HL-60/S4 treated with phorbol 12-myristate 13-acetate at 8.2 ng/mL for 4 days and 3 days (cell line): ENCODE results near the gene SCN1B.
"Not testable (repeated sequence)": the region's sequence is repeated elsewhere in the genome, so short reads cannot be mapped to it uniquely, and the experiment has no call there.

Experiments used
- in situ Hi-C: fragments of 300-500 bp; cut with MboI; formaldehyde crosslinking; loops from 2 replicates; pipeline ENCODE4 v1.15.0; 2022; ENCODE audit warnings: low sequenced_read_pairs

SCN1B gene

DNA sequence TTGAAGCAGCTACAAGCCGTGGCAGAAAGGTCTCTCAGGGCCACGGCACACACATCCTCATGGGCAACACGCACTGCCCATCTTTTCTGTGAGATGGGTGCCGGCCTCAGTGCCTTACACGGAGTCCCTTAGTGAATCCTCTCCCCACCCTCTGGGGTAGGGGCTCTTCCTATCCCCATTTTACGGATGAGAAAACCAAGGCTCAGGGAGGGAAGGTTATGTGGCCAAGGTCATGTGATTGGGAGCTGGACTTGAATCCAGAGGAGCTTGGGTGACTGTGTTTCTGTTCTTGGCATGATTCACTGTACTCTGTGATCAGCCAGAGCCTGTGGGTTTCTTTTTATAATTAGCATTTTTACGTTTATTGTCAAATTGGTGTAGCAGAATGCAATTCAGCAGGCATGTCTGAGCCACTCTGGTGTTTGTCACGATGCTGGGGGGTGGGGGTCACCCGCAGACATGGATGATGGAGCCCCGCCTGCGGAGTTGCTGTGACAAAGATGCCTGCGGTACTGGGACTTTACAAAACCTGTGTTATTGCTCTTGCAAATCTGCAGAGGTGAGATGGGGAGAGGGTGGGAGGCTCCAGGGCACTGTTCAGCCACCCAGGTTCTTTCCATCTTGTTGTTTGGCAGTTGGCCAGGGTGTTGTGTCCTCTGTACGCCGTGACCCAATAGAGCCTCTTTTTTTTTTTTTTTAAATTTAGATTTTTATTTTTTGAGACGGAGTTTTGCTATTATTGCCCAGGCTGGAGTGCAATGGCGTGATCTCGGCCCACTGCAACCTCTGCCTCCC is 4.5 kb downstream of the SCN1B start:
- in situ Hi-C loops = no loop called here

- in situ Hi-C loops = no loop called here
Measured at GRCh38 chr19:35037716-35038622, 7.7 kb downstream of the SCN1B start.

DNA sequence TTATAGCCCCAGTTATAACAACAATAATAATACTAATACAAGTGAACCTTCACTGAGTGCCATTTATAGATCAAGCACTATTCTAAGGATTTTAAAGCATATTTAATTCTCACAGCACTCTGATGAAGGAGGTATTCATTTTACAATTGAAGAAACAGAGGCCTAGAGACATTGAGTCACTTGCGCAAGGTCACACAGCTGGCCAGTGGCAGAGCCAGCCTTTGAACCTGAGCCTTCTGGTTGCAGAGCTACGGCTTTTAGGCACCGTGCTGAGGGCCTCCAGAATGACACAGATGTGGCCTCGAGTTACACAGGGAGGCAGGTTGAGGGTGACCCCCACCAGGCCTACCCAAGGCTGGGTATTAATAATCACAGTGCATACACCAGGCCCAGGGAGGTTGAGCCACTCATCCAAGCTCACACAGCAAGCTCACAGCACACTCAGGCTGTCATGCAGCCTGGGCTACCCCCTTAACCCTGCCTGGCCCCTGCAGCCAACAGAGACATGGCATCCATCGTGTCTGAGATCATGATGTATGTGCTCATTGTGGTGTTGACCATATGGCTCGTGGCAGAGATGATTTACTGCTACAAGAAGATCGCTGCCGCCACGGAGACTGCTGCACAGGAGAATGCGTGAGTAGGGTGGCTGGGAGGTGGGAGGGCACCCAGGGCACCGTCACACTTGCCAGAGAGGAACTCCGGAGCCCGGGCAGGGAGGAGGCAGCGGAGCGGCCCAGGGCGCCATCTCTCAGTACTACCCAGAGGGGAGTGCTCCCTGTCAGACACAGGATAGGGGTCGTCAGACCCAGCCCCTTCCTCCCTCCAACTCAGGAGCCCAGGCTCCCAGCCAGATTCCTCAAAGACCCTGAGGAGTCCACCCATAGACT is 8.6 kb downstream of the SCN1B start:
- in situ Hi-C loops = no loop called here

DNA sequence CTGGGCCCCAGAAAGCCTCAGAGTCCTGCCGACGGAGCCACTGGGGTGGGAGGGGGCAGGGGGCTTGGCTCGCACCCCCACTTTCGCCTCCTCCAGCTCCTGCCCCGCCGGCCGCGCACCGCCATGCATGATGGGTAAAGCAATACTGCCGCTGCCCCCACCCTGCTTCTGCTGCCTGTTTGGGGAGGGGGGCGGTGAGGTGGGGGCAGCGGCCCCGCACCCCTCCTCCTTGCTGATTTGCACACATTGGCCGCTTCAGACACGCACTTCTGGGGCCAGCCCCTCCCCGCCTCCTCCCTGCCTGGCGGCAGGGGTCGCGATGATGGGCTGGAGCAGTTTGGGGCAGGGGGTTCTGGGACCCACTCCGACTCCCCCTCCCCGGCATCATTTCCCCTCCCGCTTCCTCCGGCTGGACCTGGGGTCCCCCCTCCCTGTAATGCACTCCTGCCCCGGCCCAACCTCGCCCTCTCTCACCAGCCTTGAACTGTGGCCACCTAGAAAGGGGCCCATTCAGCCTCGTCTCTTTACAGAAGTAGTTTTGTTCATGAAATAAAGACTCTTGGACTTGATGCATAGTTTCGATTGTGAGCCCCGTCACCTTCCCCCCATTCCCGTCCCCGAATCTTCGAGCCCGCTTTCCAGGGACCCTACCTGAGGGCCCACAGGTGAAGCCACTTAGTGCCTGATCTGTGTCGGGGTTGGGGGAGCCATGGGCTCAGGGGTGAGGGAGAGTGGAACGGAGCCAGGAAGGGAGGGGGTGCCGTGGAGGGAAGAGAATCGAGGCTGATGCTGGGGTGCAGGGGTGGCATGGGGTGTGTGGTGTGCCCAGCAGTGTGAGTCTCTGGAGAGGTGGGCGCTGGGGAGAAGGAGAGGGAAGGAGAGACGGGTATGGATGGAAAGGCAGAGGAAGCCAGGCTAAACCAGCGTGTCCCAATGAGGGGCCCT is 9.9 kb downstream of the SCN1B start:
- in situ Hi-C loops = no loop called here

- in situ Hi-C loops = no loop called here
Measured at GRCh38 chr19:35040826-35041547, 10.7 kb downstream of the SCN1B start.

DNA sequence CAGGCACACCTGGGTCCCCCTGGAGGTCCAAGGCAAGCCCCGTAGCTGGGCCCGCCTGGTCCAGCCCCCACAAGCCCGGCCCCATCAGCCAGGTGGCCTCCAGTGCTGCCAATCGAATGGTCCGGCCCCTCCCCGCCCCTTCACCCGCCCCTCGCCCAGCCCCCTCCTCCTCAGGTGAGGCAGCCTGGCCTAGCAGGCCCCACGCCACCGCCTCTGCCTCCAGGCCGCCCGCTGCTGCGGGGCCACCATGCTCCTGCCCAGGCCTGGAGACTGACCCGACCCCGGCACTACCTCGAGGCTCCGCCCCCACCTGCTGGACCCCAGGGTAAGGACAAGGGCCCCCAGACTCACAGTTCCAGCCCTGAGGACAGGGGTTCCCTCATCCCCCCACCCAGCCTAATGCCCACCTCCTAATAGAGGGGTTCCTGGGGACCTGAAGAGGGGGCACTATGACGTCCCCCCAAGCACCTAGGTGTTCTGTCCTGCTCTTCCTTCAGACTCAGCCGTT is 11.3 kb downstream of the SCN1B start, which contains the start of gene HPN:
Gene HPN, plus strand, starts transcription at position 174 of the 508 bp plus-strand sequence. CDS start 786 bp downstream, outside the sequence.
- in situ Hi-C loops = no loop called here

DNA sequence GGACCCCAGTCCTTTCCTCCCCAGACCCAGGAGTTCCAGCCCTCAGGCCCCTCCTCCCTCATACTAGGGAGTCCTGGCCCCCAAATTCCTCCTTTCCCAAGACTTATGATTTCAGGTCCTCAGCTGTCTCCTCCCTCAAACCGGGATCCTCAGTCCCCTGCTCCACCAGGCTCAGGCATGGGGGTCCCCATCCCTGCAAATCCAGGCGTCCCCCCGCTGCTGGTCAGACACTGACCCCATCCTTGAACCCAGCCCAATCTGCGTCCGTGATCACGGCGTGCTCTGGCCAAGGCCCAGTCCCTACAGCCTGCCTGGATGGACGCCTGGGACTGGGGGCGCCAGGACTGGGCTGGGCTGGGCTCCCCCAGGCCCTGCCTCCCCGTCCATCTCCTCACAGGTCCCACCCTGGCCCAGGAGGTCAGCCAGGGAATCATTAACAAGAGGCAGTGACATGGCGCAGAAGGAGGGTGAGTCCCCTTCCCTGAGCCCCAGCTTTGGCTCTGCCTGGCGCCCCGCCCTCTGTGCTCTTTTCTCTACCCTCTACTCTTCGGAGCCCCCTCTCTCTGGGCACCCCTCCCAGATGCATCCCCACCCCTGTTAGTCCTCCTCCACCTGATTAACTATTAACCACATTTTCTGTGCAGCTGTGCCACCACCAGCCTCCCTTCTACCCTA is 11.9 kb downstream of the SCN1B start:
- in situ Hi-C loops = no loop called here

- in situ Hi-C loops = no loop called here
Measured at GRCh38 chr19:35042954-35043604, 12.8 kb downstream of the SCN1B start.

DNA sequence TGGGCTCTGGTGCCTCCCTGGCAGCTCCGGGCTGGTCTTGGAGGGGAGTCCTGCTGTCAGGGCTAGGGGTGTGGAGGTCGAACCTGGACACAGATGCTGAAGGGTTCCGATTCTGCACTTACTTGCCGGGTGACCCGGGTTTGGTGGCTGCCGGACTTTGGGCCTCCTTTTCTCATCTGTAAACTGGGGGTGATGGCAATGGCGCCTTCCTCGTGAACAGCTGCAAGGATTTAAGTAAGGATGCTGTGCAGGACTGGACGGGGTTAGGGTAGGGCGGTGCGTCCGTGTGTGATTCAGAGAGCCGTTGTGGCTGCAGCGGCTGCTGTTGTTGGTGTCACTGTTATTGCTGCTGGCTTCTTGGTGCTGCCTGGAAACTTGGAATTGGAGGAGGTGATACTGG is 13.6 kb downstream of the SCN1B start:
- in situ Hi-C loops = no loop called here

DNA sequence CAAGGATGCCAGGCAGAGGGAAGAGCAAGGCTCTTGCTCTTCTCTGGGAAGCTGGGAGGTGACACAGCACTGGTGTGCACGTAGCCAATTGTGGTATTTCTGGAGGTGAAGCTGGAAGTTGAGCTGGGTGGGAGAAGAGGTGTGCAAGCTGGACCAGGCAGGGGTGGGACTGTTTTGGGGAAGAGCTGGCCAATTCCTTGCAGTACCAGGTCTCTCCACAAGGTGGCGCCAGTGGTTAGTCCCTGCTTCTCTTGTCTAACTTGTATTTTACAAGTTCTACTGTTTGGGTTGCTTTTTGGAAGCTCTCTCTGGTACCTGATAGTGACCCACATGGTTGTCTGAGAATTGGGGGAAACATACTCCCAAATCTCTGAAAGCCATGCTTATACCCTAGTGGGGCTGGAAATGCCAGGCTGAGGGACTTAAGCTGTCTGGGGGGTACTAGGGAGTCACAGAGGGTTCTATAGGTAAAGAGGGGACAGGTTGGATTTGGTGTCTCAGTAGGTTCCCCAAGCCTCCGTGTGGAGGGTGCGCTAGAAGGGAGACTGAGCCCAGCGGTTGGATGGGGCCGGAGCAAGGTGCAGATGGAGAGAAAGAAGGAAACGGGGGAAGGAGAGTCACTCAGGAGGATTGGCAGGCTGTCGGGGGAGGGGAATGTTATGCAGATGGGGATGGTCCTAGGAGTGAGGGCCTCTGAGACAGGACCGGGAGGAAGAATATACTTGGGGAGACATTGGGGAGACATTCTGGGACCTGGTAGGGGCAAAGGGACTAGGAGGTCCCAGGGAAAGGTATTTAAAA is 14.2 kb downstream of the SCN1B start:
- in situ Hi-C loops = no loop called here

- in situ Hi-C loops = no loop called here
Measured at GRCh38 chr19:35045667-35046300, 15.5 kb downstream of the SCN1B start.

DNA sequence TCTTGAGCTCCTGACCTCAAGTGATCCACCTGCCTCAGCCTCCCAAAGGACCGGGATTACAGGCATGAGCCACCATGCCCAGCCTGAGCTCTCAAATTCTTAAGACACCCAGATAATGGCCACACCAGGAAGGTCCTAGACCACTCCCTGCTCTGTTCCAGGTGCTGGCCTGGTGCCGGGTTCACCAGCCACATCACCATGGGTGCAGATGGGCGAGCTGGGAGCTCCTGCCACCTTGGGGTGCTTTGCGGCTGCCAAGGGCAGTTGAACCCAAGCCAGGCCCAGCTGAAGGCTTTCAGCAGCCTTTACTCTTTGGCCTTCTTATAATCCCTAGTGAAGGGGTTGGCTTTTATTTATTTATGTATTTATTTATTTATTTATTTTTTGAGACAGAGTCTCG is 16.2 kb downstream of the SCN1B start:
- in situ Hi-C loops = no loop called here

DNA sequence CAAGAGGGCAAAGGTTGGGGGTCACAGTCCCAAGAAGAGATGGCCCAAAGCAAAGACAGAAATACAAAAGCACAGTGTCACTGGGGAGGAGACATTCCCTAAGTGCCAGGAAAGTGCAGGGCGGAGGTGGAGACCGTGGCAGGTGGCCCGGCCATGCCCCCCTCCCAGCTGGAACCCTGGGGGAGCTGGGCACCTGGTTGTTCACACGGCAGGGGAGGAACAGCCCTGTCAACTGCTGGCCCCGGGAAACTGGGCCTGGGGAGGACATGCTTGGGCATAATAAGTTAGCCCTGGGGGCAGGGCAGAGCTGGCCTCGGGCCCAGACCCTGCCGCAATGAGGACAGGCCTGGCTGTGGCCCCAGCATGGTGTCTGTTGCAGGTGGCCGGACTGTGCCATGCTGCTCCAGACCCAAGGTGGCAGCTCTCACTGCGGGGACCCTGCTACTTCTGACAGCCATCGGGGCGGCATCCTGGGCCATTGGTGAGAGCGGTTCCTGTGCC is 18.7 kb downstream of the SCN1B start:
- in situ Hi-C loops = no loop called here

DNA sequence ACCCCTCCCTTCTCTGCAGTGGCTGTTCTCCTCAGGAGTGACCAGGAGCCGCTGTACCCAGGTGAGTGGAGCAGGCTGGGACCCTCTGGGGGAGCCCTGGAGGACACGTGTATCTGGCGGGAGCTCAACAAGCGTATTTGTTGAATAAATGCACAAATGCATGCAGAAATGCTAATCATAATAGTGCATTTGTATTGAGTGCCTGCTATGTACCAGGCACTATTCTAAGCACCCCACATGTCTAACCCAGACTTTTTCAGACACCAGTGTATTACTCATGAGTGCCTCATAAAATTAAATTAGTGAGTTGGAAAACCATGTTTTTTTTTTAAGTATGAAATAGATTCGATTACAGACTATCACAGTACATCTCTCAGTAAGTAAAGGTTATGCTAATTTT is 19.2 kb downstream of the SCN1B start:
- in situ Hi-C loops = no loop called here

DNA sequence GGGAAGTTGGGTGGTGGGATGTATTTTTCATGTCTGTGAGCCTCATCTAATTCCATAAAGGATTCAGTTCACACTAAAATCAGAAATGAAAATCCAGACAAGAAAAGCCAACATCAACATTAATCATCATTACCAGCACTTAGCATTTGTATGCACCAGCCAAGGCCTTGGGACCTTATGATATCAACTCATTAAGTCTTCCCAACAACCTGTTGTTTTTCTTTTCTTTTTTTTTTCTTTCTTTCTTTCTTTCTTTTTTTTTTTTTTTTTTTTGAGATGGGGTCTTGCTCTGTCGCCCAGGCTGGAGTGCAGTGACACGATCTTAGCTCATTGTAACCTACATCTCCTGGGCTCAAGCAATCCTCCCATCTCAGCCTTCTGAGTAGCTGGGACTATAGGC is 20.4 kb downstream of the SCN1B start:
- in situ Hi-C loops = not testable (repeated sequence)

DNA sequence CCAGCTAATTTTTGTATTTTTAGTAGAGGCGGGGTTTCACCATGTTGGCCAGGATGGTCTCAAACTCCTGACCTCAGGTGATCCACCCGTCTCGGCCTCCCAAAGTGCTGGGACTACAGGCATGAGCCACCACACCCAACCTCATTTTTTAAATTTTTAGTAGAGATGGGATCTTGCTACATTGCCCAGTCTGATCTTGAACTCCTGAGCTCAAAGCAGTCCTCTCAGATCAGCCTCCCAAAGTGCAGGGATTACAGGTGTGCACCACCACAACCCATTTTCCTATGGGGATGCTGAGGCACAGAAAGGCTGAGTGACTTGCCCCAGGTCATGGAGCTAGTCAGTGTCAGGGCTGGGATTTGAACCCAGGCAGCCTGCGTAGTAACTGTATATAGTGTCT is 21.0 kb downstream of the SCN1B start:
- in situ Hi-C loops = not testable (repeated sequence)
